GM12878 (cell line): ENCODE measurements around the gene BMP7. TPM values are rescaled to one million over a fixed set of nuclear protein-coding genes. Genes with fewer than 3 reads are reported as not detected.
A peak's percentile ranks its signal among the peaks of the same experiment; 100 is the strongest.

ENCODE experiments used
- ATAC-seq: fragments of 200-7000 bp; cut with Tn5 transposase; 3 replicates; pipeline ENCODE4 v1.9.1; 2020; ENCODE audit warnings: mild to moderate bottlenecking, moderate library complexity
- BruUV-seq: library from RNA; stranded (reverse); fragments of 400-500 nt; replicated peaks from 2 replicates; lab custom pipeline; 2021; lab: Mats Ljungman, UMichigan
- CTCF ChIA-PET: fragments of 300-600 bp; sonication (Branson Sonifier 250); formaldehyde crosslinking; extraction: SDS; loops from one replicate; lab custom pipeline; 2021; ENCODE audit warnings: inconsistent platforms; lab: Yijun Ruan, JAX
- POLR2A ChIA-PET: fragments of 350-600 bp; formaldehyde crosslinking; extraction: SDS; loops from one replicate; lab custom pipeline; 2021; ENCODE audit warnings: inconsistent platforms; lab: Charles Lee
- RAD21 ChIA-PET: fragments of 300-600 bp; sonication (Branson Sonifier 250); formaldehyde crosslinking; loops from one replicate; lab custom pipeline; 2023; ENCODE audit warnings: antibody characterized with exemption; ENCODE audit not compliant: unreplicated experiment; lab: Charles Lee
- SMC1A ChIA-PET: fragments of 300-600 bp; sonication (Branson Sonifier 250); formaldehyde crosslinking; loops from one replicate; lab custom pipeline; 2023; ENCODE audit not compliant: unreplicated experiment, uncharacterized antibody; lab: Charles Lee
- DNase-seq: peaks from one replicate; pipeline ENCODE4 v3.0.0-alpha.2; 2011; ENCODE audit warnings: low read depth, low spot score
- FAIRE-seq: peaks from 3 replicates; lab custom pipeline; 2011; peaks lifted over from hg19 to GRCh38; lab: Jason Lieb, UNC
- H2AFZ ChIP-seq: 2 replicates; pipeline ENCODE4 v1.6.0; 2011; ENCODE audit warnings: low read depth, low read length, control low read depth; ENCODE audit not compliant: control insufficient read depth
- H3K27ac ChIP-seq: 2 replicates; pipeline ENCODE4 v1.5.1; 2011; ENCODE audit warnings: control low read depth; ENCODE audit not compliant: control insufficient read depth, insufficient read depth
- H3K27me3 ChIP-seq, 2 experiments: replicated peaks in 1 of 2; 2 replicates each; pipeline versions ENCODE4 v1.6.0 to v1.6.1; 2011; ENCODE audit warnings: low read length in 1 of 2; ENCODE audit not compliant: control insufficient read depth in 2 of 2, insufficient read depth in 2 of 2
- H3K36me3 ChIP-seq, 2 experiments: 2 replicates each; pipeline ENCODE4 v1.5.1; 2011; ENCODE audit warnings: low read length in 1 of 2; ENCODE audit not compliant: control insufficient read depth in 2 of 2, insufficient read depth in 2 of 2
- H3K4me1 ChIP-seq: 2 replicates; pipeline ENCODE4 v1.6.1; 2011; ENCODE audit warnings: mild to moderate bottlenecking, low read length, moderate library complexity, mixed read lengths; ENCODE audit not compliant: control insufficient read depth, insufficient read depth
- H3K4me2 ChIP-seq: 2 replicates; pipeline ENCODE4 v1.6.0; 2011; ENCODE audit warnings: control low read depth; ENCODE audit not compliant: control insufficient read depth, insufficient read depth
- H3K4me3 ChIP-seq: fragments of 200-600 bp; sonication (generic); 2 replicates; pipeline ENCODE4 v1.5.1; 2016
- H3K79me2 ChIP-seq: 2 replicates; pipeline ENCODE4 v1.6.0; 2011; ENCODE audit warnings: low read length; ENCODE audit not compliant: control insufficient read depth, insufficient read depth
- H3K9ac ChIP-seq: 2 replicates; pipeline ENCODE4 v1.8.0; 2011; ENCODE audit warnings: low read length, control low read depth, mixed read lengths; ENCODE audit not compliant: control insufficient read depth, insufficient read depth
- H3K9me3 ChIP-seq: replicated peaks from 3 replicates; pipeline ENCODE4 v1.5.1; 2011; ENCODE audit warnings: mild to moderate bottlenecking, low read length; ENCODE audit not compliant: control insufficient read depth, insufficient read depth
- H4K20me1 ChIP-seq: 2 replicates; pipeline ENCODE4 v1.6.0; 2011; ENCODE audit not compliant: control insufficient read depth, insufficient read depth
- ETV6 ChIP-seq, 2 experiments: fragments of 450-650 bp in 1 of 2; IDR thresholded peaks in 1 of 2; conservative IDR thresholded peaks in 1 of 2; 2 replicates each; pipeline ENCODE4 v1.6.1; 2014; ENCODE audit warnings: antibody characterized with exemption in 1 of 2, borderline replicate concordance in 1 of 2, low read depth in 1 of 2, mild to moderate bottlenecking in 1 of 2, moderate library complexity in 1 of 2
- NFXL1 ChIP-seq: fragments of 450-650 bp; IDR thresholded peaks from 2 replicates; pipeline ENCODE4 v1.6.1; 2017; ENCODE audit warnings: antibody characterized with exemption, mild to moderate bottlenecking, borderline replicate concordance
- RAD51 ChIP-seq: fragments of 450-650 bp; IDR thresholded peaks from 2 replicates; pipeline ENCODE4 v1.6.1; 2016; ENCODE audit warnings: moderate library complexity, mild to moderate bottlenecking, inconsistent platforms
- TCF3 ChIP-seq: IDR thresholded peaks from 2 replicates; pipeline ENCODE4 v1.6.1; 2012; ENCODE audit warnings: low read depth, mild to moderate bottlenecking, low read length, borderline replicate concordance; ENCODE audit not compliant: insufficient read depth
- WGBS: methylation state at CpG from one replicate; pipeline ENCODE4 v1.1.6; 2016; ENCODE audit warnings: low lambda C conversion rate; ENCODE audit not compliant: insufficient replicate concordance, insufficient coverage; ENCODE audit errors: missing lambda C conversion rate; 5-methylcytosine and 5-hydroxymethylcytosine counted together
- in situ Hi-C: fragments of 300-500 bp; cut with MboI; formaldehyde crosslinking; loops from 9 replicates; pipeline ENCODE4 v1.14.3; 2018; ENCODE audit warnings: mixed read lengths
- intact Hi-C: fragments of 100-400 bp; cut with micrococcal nuclease; formaldehyde crosslinking; loops from one replicate; pipeline ENCODE4 v1.14.2; 2022; ENCODE audit not compliant: unreplicated experiment
- polyA plus RNA-seq, 11 experiments: library from polyadenylated mRNA; depleted of rRNA in 4 of 11; unstranded in 6 of 11; stranded (reverse) in 5 of 11; fragments of >200 nt; fragmentation: Nextera tagmentation in 4 of 11; fragmentation: Illumina TruSeq in 1 of 11; extraction: Ambion mirVana in 4 of 11; extraction: Trizol in 1 of 11; gene quantifications; 1 replicate in 1 of 11; 2 replicates in 10 of 11; pipeline versions ENCODE4 v1.2.1 to v1.2.3, GENCODE V29; 2011 to 2016; ENCODE audit warnings: inconsistent platforms in 2 of 11, missing spikeins in 2 of 11, low read depth in 1 of 11
- total RNA-seq, 4 experiments: library from RNA; depleted of rRNA in 3 of 4; stranded (reverse); fragments of >200 nt in 3 of 4; fragmentation: Illumina TruSeq in 1 of 4; extraction: Trizol in 1 of 4; gene quantifications; 2 replicates each; pipeline versions ENCODE4 v1.2.1 to v1.2.3, GENCODE V29; 2013 to 2021

BMP7 gene
- total and polyA plus RNA-seq, 10 of the 15 experiments (the other 5 are each of a cell fraction or from before 2014, with no cell fraction given) = 0.18 to 0.51 (median 0.28) TPM; not detected in 7

GRCh38 chr20:57268399-57269076 is 2.1 kb upstream of the BMP7 start:
- DNase-seq = no peak
- POLR2A ChIA-PET = no interaction called here
- H3K4me3 ChIP-seq = no peak overlapping the region
- CTCF ChIA-PET = no interaction called here
- H4K20me1 ChIP-seq = no peaks in the 10 kb centered on the region
- no peak overlapping the region for H3K9ac ChIP-seq
- TF ChIP-seq TCF3 (no peak), NFXL1 (peak; percentile 38; the same call in 1 of the 2 replicates)
- TF ChIP-seq, all 136 proteins: peak for 1
- in situ Hi-C loops (no loop called here), intact Hi-C loops (no loop called here)
- BruUV-seq = no TSS peak
- FAIRE-seq (no peak), ATAC-seq (no peak)
- ChIA-PET SMC1A (no interaction called here), RAD21 (no interaction called here)
- 7% methylated on average over 8 of the region's 8 CpGs for WGBS
- peaks cover 15 to 25% of the 10 kb centered on the region in 2 experiments for H3K27me3 ChIP-seq
- no peaks in the 10 kb centered on the region for H3K9me3 ChIP-seq
- H3K4me1 ChIP-seq = no peaks in the 10 kb centered on the region
- no peaks in the 10 kb centered on the region for H3K36me3 ChIP-seq
- H3K4me2 ChIP-seq = no peak overlapping the region
- no peak overlapping the region for H3K27ac ChIP-seq
- H2AFZ ChIP-seq = no peak overlapping the region
- H3K79me2 ChIP-seq = no peaks in the 10 kb centered on the region

- 28% methylated on average over 24 of the region's 24 CpGs for WGBS
- Histone ChIP-seq H3K36me3 (no peaks in the 10 kb centered on the region), H3K27ac (no peak overlapping the region), H3K79me2 (no peaks in the 10 kb centered on the region), H3K9ac (no peak overlapping the region), H3K4me3 (no peak overlapping the region), H3K9me3 (no peaks in the 10 kb centered on the region), H3K27me3 (peaks cover 9 to 28% of the 10 kb centered on the region in 2 experiments), H3K4me2 (no peak overlapping the region), H4K20me1 (no peaks in the 10 kb centered on the region), H2AFZ (no peak overlapping the region), H3K4me1 (no peaks in the 10 kb centered on the region)
- DNase-seq (no peak), FAIRE-seq (no peak), ATAC-seq (no peak)
- ChIA-PET POLR2A (interaction anchor here (0.6 kb wide), 1 partner anchor 379 kb away, joined by 3 read pairs; no protein-coding TSS in a partner anchor), RAD21 (no interaction called here), SMC1A (no interaction called here), CTCF (no interaction called here)
- BruUV-seq = no TSS peak
- TF ChIP-seq RAD51 (no peak), ETV6 (conservative IDR thresholded peaks at IDR 0.05 in 1 of 2, IDR thresholded peaks at IDR 0.05 in 1 of 2; ENCODE audit: borderline replicate concordance in 1 of 2, low read depth in 1 of 2) (peak in 1 of 2 experiments; percentile 95; a peak in 2 of 4 replicates), NFXL1 (peak; percentile 13; the same call in 1 of the 2 replicates)
- in situ Hi-C loops = no loop called here
- intact Hi-C loops = no loop called here
These were observed 849 bp upstream of the BMP7 start for GRCh38 chr20:57267158-57267821.
